Stimulated activated CD4-positive, alpha-beta T cell treated with anti-CD3 and anti-CD28 coated beads, Interleukin-1b, Interleukin-23, amount 100 ng/mL, for 24 hours (primary cell): ENCODE data around the gene UST.

Source experiments
- DNase-seq, 4 experiments: peaks; one replicate each; pipeline ENCODE4 v3.0.0-alpha.2; 2020; ENCODE audit warnings: low read depth in 4 of 4, low spot score in 1 of 4

Gene UST

DNA sequence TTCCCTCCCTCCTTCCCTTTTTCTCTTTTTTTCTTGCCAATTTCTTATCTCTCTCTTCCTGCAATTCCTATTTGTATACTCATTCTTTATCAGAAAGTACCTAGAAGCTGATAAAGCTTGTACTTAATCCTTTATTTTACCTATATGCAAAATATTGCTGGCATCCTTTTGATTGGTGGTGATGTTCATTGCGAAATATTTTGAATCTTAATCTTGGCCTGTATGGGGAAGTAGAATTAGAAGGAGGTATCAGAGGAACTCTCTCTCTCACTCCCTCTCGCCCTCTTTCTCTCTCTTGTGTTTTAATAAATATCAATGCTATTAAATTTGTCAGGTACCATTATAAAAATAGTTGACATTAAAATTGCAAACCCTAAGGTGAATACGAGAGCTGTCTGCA, 52.8 kb downstream of the UST start:
- no peak for DNase-seq

DNA sequence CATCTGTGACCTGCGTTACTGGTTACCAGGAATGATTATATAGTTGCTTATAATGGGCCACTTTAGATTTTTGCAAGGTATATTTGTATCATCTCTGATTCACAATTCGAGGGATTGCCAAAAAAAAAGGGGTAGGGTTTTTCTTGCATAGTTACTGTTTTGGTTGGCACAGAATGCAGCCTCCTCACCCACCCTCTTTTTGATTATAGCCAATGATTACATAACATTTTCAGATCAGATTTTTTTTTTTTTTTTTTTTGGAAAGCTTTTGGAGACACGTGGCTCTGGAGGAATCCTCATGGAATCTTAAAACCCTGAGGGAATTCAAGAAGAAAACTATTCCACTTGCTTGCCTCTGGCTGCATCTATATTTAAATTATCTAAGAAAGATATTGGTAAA, 53.7 kb downstream of the UST start:
- no peak for DNase-seq

DNA sequence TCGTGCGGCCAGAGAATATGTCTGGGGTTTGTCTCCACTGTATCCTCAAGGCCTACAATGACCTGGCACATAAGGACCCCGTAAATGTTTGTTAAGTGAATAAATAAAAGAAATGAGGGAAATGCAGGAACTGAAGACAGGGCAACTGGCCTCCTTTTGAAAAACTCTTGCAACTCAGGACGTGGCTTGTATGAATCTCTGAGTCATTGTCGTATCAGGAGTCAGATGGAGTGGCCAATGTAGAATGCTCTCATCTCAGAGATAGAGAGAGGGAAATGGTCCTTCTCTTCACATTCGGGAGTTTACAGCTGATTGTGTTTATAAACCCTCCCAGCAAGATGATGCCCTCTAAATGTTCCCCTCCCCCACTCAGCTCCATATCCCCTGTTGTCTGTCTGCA, 57.1 kb downstream of the UST start:
- DNase-seq = no peak

DNA sequence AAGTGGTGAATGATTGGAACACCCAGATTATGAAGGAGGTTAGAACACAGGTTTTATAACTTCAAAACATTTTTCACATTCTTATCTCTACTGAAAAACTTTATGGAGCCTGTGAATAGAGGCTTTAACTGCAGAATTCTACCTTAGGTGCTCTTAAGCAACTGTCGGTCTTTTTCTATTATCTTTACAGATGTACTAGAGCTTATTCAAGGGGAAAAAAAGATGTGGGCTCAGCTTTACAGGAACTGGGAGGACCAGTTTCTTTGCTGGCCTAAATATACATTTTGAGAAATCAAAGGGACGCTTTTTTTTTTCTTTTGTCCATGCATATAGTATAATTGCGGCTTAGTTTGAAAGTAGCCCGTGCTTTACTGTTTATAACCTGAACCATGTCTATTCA, 58.9 kb downstream of the UST start:
- DNase-seq = no peak

DNA sequence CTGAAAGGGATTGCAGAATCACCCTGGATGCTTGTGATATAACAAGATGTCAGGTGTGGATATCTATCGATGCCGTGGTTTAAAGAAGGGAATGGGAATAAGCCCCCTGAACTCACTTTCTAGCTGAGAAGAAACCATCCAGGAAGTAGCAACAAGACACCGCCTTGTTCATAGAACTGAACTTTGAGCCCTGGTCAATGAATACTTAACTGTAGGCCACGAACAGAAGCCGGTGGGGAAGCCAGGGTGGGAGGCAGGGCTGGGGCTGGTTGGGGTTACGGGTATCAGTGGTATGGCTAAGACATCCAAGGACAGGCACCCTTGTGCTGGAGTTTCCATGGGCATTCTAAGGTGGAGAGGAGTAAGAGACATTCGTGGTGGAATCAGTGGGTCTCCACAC, 61.0 kb downstream of the UST start:
- no peak for DNase-seq

DNA sequence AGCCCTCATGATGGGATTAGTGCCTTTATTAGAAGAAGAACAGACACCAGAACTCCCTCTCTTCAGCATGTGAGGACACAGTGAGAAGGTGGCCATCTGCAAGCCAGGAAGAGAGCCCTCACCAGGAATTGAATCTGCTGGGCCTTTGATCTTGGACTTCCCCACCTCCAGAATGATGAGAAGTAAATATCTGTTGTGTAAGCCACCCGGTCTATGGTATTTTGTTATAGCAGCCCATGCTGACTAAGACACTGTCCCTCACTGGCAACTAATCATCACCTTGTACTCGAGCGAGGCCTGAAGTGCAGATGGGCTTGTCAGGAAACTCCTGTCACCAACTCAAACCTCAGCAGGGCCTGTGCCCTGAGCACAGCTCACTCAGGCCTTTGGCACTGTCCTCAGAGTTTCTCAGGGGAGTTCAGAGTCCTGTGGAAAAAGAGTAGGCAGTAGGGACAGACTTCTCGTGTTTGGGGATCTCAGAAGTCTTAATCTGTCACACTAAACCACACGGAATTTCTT, 62.0 kb downstream of the UST start:
- no peak for DNase-seq

DNA sequence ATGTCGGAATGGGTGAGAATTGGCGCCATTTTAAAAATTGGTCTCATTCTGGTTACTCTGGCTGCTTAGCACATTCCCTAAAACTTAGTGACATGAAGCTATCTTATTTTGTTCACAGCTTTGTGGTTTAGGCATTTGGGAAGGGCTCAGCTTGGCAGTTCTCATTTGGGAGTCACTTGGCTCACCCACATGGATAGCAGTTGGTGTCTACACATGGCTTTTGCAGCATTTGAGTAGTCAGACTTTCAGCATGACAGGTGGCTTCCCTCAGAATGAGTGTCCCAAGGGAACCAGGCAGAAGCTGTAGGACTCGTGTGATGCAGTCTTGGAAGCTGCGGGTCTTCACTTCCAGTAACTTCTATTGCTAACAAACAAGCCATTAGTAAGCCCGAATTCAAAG, 64.6 kb downstream of the UST start:
- no peak for DNase-seq

DNA sequence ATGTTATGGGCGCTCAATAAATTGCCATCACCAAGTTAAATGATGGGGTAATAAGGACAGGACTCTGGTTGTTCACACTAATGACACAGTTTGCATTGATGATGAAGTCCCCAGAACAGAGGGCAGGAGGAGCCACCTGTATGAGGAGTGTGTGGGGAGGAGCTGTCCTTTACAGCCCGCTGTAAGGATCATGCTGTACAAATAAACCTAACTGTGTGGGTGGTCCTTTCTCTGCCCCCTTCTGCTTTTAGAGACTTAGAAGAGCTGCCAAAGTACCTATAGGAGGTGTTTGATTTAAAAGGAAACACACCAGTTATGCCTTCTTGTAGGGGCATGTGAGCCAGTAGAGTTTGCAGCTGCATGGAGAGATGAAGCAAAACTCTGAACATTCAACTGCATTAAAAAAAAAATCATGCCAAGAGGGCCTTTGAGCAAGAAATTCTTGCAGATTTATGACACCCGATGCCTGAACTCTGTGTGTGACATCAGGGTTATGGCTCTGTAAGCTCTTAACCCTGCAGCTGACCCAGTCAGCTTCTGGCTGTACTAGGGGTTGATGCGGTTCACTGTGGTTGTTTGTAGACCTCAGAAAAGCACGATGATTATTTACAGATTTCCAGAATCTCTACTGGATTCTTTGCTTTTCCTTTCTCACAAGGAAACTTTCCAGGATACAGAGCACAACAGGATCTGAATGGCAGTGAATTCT, 67.4 kb downstream of the UST start:
- no peak for DNase-seq

DNA sequence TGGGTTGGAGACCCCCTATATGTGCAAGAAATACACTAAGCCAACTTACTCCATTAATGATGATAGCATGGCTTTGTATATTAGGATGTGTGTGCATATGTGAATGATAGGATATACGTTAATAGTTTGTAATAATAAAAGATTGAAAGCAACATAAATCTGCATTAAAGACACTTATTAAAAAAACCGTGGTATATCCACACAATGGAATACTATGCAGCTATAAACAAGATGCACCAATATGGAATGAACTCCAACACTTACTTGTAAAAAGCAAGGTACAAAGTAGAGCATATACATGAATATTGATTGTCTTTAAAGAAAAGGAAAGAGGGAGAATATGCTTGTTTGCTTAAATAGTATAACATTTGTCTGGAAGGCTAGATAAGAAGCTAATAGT, 68.0 kb downstream of the UST start:
- no peak for DNase-seq

DNA sequence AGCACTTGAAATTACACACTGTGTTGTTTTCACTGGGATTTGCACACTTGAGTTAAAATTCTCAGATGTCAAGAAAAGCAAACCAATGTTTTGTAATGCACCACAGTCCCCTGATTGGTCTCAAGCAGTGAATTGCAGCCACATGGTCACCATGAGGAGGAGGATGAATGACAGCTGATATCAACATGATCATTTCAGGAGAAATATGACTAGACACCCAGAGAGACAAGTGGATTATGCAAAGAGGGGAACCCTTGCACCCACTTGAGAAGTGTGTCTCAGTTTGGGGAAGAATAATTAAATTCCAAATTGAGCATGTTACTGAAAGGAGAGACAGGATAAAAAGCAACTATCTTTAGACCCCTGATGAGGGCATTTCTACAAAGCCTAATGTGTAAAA, 69.3 kb downstream of the UST start:
- no peak for DNase-seq

DNA sequence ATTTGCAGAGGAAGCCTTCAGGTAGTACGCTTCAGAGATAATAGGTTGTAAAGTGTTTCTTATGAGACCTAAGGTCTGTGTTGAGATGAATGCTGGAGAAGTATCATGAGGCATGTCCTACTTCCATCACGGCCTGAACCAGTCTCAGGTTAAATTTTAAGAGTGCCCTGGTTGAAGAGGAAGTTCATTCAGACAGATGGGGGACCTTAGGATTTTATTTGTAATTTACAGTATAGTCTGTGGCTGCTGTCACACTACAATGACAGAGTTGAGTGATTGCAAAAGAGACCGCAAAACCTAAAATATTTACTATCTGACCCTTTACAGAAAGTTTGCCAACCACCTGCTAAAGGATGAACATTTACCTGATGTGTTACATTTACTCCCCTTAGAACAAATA, 70.9 kb downstream of the UST start:
- DNase-seq = no peak

DNA sequence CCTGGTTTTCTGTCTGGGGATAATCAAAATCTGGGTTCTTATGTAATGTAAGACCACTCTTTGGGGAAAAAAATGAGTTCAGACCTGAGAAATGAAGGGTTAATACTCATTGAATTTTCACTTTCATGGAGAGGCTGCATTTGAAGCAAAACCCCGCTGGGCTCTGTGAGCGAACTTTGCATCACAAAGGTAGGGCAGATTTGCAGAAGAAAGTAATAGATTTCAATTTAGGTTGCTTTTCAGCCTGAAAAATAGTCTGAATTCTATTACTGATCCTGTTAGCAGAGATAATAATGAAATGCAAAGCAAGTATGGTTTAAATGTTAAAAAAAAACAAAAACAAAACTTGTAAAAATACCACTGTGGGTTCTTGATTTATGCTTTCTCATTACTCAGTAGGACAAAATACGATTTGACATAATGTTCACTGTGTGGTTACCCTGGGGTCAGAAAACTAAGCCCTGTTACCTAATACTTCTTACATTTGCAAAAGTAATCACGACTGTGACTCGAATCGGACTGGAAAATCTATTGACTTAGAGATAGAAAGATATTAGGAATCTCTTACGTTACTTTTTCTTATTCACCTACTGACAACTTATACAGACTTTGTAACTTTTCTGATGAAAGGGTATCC, 72.2 kb downstream of the UST start:
- no peak for DNase-seq

DNA sequence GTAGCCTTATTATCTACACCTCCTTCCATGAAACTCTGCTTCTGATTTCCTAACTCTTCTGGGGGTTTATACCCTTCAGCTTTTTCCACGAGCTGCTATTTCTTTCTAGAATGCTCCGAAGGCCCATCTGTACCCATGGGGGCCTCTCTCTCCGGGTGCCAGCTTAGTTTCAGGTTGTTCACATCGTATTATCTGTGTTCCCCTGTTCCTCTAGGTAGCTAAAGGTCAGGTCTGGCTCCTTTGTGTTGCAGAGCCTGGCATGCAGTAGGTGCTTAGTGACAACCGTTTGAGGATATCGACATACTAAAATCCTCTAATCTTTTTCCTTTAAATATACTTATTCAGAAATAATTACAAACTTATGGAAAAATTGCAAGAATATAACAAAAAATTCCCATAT, 73.0 kb downstream of the UST start:
- DNase-seq = no peak

DNA sequence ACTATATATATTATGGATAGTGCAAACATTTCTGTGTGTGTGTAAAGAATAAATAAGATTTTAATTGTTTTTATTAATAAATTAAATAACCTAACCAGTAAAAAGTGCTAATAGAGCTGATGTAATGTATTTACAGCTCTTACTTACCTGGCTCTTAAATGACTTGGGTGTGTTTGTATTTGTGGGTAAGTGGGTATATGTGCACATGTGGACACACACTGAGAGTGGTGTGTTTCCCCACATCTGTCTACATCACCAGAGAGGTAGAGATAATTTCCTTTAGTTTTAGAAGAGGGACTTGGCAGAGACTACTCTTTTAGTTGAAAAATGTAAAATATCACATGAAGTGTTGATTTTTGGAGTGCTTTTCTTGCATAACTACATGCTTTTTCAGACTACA, 76.0 kb downstream of the UST start:
- DNase-seq = no peak

DNA sequence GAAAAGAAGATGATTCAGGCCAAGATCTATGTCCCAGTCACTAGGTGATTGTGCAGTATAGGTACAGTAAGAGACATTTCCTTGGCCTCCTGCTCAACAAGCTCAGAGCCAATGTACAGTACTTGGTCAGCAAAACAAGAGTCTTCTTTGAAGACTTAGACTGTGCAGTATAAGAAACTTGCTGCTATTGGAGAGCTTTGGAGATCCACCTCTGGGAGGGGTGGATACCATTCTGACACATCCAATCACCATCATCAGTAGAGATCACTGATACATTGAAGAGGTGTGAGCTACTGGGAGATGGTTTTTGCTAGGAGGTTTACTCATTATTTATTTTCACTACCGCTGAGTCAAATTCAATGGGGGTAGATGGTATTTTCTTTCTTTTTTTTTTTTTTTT, 77.5 kb downstream of the UST start:
- DNase-seq = no peak

DNA sequence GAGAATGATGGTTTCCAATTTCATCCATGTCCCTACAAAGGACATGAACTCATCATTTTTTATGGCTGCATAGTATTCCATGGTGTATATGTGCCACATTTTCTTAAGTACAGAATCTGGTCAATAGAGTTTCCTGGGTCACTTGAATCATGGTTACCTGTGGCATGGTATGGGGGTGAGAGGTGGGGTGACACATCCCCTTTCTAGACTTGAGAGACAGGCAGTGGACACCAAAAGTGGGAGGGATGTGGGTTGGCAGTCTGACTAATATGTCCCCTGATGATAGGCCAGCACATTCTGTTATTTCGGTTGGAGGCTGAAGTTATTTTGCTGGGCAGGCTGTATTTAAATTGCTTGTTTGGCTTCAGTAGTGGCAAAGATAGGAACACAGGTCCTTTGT, 78.1 kb downstream of the UST start:
- DNase-seq = no peak

DNA sequence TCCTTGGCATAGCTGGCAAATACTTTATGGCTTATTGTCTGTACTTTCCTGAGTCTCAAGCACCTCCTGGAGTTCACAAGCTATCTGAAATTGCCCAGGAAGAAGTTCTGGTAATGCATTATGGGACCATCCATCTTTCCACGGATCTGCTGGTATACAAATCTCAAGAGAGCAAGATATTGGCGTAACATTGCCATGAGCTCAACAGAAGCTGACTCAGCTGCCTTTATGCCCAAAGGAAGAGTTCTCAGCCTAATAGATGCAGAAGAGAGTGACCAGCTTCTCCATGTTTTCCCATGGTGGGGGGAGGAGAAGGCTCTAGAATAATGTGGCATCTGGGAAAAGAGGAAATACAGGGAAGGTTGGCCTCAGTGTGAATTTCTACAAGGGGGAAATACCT, 78.7 kb downstream of the UST start:
- no peak for DNase-seq

DNA sequence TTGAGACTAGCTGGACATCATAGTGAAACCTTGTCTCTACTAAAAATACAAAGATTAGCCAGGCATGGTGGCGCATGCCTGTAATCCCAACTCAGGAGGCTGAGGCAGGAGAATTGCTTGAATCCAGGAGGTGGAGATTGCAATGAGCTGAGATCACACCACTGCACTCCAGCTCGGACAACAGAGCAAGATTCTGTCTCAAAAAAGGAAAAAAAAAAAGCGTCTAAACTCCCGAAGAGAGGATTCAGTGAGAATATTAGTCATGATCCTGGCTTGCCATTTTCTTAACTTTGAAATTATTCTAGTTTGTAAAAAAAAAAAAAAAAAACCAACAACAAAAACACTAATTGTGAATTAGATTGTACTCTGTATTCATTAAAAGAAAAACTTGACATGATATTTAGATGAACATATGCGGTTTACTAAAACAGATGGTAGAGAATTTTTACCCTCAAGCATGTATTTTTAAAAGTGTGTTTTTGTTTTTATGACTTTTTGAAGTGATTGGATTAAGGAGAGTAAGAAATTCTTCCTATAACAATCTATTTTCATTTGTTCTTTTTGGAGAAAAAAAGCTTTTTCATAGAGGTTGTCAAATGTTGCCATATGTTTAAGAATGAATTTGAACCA, 80.7 kb downstream of the UST start:
- DNase-seq = no peak

DNA sequence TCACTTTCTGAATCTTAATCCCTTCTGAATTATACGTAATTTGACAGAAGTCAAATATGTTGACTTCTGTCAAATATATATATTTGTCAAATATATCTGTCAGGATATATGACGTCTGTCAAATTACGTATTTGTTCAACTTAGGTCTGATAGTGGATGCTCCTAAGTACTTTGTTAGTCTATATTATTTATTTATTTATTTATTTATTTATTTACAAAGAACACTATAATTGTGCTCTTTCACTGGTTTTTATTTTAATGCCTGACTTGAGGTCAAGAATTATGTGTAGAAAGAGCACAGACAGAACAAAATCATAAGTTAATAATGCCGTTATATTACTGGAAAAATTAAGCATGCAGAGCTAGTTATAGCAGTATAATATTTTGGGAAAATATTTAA, 81.2 kb downstream of the UST start:
- no peak for DNase-seq

DNA sequence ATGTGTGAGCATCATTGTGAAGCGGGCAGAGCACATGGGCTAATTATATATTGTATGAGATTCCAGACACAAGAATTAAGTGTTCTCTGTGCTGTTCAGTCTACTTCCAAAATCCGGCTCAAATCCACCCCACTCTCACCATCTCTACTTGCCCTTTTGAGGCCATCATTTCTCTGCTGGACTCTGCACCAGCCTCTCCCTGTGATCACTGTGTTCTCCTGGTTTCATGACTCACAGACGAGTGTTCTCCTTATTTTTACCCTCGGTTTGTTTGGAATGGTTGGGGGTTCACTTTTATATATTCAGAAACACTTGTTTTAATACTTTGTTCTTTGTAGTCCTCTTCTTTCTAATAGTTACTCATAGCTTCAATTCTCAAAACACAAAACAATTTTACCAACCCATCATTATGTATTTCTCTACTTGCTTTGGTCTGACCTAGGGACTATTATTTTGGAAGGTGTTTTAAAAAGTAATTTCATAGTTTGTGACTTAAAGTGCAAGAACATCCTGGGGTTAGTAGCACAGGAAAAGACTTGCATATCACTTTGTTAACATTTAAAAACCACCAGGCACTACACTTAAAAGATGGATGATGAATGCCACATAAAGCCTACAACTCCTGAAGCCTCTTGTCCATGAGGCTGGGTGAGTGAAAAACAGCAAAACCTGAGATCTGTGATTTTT, 82.7 kb downstream of the UST start:
- DNase-seq = no peak

DNA sequence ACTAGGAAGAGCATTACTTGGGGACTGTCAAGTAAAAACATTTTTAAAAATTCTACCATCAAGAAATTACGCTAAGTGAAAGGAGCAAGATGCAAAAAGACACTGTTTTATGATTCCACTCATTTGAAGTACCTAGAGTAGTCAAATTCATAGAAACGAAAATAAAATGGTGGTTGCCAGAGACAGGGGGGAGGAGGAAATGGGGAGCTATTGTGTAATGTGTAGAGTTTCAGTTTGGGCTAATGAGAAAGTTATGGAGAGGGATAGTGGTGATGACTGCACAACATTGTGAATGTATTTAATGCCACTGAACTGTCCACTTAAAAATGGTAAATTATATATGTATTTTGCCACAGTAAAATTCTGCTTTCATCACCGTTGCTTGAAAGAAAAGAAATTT, 83.8 kb downstream of the UST start:
- no peak for DNase-seq

DNA sequence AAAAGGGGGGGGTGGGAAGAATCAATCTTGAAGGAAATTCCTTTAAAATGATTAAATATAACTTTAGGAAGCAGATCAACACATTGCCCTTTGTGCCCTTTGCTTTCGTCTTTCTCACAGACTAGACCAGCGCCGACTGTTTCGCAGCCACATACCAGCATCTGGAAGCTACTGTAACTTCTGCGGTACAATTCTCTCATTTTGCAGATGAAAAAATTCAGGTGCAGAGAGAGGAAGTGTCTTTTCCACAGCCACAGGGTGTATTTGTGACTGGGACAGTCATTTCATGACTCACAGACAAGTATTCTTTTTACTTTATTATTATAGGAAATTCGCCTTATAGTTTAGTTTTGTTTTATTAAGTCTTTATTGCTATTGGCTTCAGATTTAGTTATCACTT, 84.2 kb downstream of the UST start:
- DNase-seq = no peak
